IMR-90 (cell line): ENCODE results near the gene PCBP3. TPM values are rescaled to one million over a fixed set of nuclear protein-coding genes. Genes with fewer than 3 reads are reported as not detected.

Experiments used
- ATAC-seq: fragments of 200-7000 bp; cut with Tn5 transposase; 2 replicates; pipeline ENCODE4 v1.9.1; 2020; ENCODE audit warnings: low read depth, mild to moderate bottlenecking, moderate library complexity
- BruUV-seq: library from RNA; stranded (reverse); fragments of 400-500 nt; replicated peaks from 2 replicates; lab custom pipeline; 2021; lab: Mats Ljungman, UMichigan
- CTCF ChIA-PET: fragments of 300-600 bp; formaldehyde crosslinking; extraction: SDS; loops from one replicate; lab custom pipeline; 2021; ENCODE audit warnings: antibody characterized with exemption; lab: Yijun Ruan, JAX
- POLR2A ChIA-PET: fragments of 300-600 bp; sonication (Branson Sonifier 250); formaldehyde crosslinking; loops from one replicate; lab custom pipeline; 2022; ENCODE audit warnings: antibody characterized with exemption; ENCODE audit not compliant: unreplicated experiment; lab: Charles Lee
- DNase-seq: peaks from one replicate; pipeline ENCODE4 v3.0.0; 2013
- H2AFZ ChIP-seq: replicated peaks from 2 replicates; pipeline ENCODE3; 2013; ENCODE audit warnings: low read length, mild to moderate bottlenecking; ENCODE audit not compliant: poor library complexity
- H2AK5ac ChIP-seq: 2 replicates; pipeline ENCODE4 v1.6.1; 2013; ENCODE audit warnings: low read depth, low read length, inconsistent platforms
- H2AK9ac ChIP-seq: replicated peaks from 2 replicates; pipeline ENCODE3; 2013; ENCODE audit warnings: mild to moderate bottlenecking, low read depth, low read length, moderate library complexity; ENCODE audit not compliant: poor library complexity
- H2BK120ac ChIP-seq: 2 replicates; pipeline ENCODE4 v1.6.1; 2013; ENCODE audit warnings: low read depth, low read length, inconsistent platforms
- H2BK15ac ChIP-seq: 3 replicates; pipeline ENCODE4 v1.6.1; 2013; ENCODE audit warnings: low read depth, low read length, inconsistent platforms
- H2BK20ac ChIP-seq: 2 replicates; pipeline ENCODE4 v1.6.1; 2013; ENCODE audit warnings: low read depth, mild to moderate bottlenecking, inconsistent platforms, low read length, moderate library complexity
- H2BK5ac ChIP-seq: 2 replicates; pipeline ENCODE4 v1.6.1; 2013; ENCODE audit warnings: mild to moderate bottlenecking, low read depth, low read length, inconsistent platforms; ENCODE audit not compliant: poor library complexity, severe bottlenecking
- H3K14ac ChIP-seq: replicated peaks from 2 replicates; pipeline ENCODE4 v1.6.1; 2013; ENCODE audit warnings: low read depth, low read length, inconsistent platforms
- H3K18ac ChIP-seq: 2 replicates; pipeline ENCODE4 v1.6.1; 2013; ENCODE audit warnings: low read depth, low read length, control low read depth
- H3K23ac ChIP-seq: 2 replicates; pipeline ENCODE4 v1.6.1; 2013; ENCODE audit warnings: low read depth, low read length, inconsistent platforms
- H3K27ac ChIP-seq: 2 replicates; pipeline ENCODE4 v1.5.1; 2013; ENCODE audit warnings: mild to moderate bottlenecking, control low read depth, low read length; ENCODE audit not compliant: insufficient read depth
- H3K27me3 ChIP-seq: 2 replicates; pipeline ENCODE4 v1.6.1; 2013; ENCODE audit warnings: low read length; ENCODE audit not compliant: control insufficient read depth, insufficient read depth
- H3K36me3 ChIP-seq: 2 replicates; pipeline ENCODE4 v1.6.1; 2013; ENCODE audit warnings: low read length, mixed read lengths; ENCODE audit not compliant: control insufficient read depth, insufficient read depth
- H3K4ac ChIP-seq: 2 replicates; pipeline ENCODE4 v1.6.1; 2013; ENCODE audit warnings: low read depth, low read length, inconsistent platforms
- H3K4me1 ChIP-seq: 2 replicates; pipeline ENCODE4 v1.6.1; 2013; ENCODE audit warnings: low read length, mixed read lengths; ENCODE audit not compliant: control insufficient read depth, insufficient read depth
- H3K4me2 ChIP-seq: 2 replicates; pipeline ENCODE4 v1.6.1; 2013; ENCODE audit warnings: low read depth, mild to moderate bottlenecking, control low read depth, low read length, moderate library complexity
- H3K4me3 ChIP-seq: 2 replicates; pipeline ENCODE4 v1.5.1; 2013; ENCODE audit warnings: low read depth, mild to moderate bottlenecking, control low read depth, low read length, moderate library complexity; ENCODE audit not compliant: insufficient read depth
- H3K56ac ChIP-seq: 2 replicates; pipeline ENCODE4 v1.6.1; 2013; ENCODE audit warnings: low read length, inconsistent platforms; ENCODE audit not compliant: insufficient read depth; ENCODE audit errors: extremely low read depth
- H3K79me1 ChIP-seq, 2 experiments: 2 replicates each; pipeline ENCODE4 v1.6.1; 2013; ENCODE audit warnings: low read length in 2 of 2, inconsistent platforms in 1 of 2, low read depth in 1 of 2
- H3K9ac ChIP-seq: 2 replicates; pipeline ENCODE4 v1.6.1; 2013; ENCODE audit warnings: low read depth, low read length, control low read depth
- H3K9me1 ChIP-seq: 2 replicates; pipeline ENCODE4 v1.6.1; 2013; ENCODE audit warnings: low read length, inconsistent platforms; ENCODE audit not compliant: insufficient read depth
- H3K9me3 ChIP-seq: 2 replicates; pipeline ENCODE4 v1.6.1; 2013; ENCODE audit warnings: low read length; ENCODE audit not compliant: control insufficient read depth, insufficient read depth
- H4K20me1 ChIP-seq: 2 replicates; pipeline ENCODE4 v1.6.1; 2013; ENCODE audit warnings: low read length, inconsistent platforms; ENCODE audit not compliant: insufficient read depth
- H4K5ac ChIP-seq: 2 replicates; pipeline ENCODE4 v1.6.1; 2013; ENCODE audit warnings: mild to moderate bottlenecking, low read depth, low read length, control low read depth
- H4K8ac ChIP-seq, 2 experiments: 2 replicates each; pipeline ENCODE4 v1.6.1; 2013; ENCODE audit warnings: low read depth in 2 of 2, low read length in 2 of 2, control low read depth in 1 of 2, inconsistent platforms in 1 of 2
- H4K91ac ChIP-seq: 2 replicates; pipeline ENCODE4 v1.6.1; 2013; ENCODE audit warnings: low read depth, low read length, inconsistent platforms; ENCODE audit not compliant: insufficient read depth
- BHLHE40 ChIP-seq: fragments of 150-350 bp; IDR thresholded peaks from 2 replicates; pipeline ENCODE4 v1.6.1; 2016; ENCODE audit warnings: mild to moderate bottlenecking, low read depth, low read length
- CEBPB ChIP-seq: IDR thresholded peaks from 2 replicates; pipeline ENCODE4 v1.6.1; 2012; ENCODE audit warnings: low read depth, low read length, improper control_type of control experiment
- CHD1 ChIP-seq: IDR thresholded peaks from 2 replicates; pipeline ENCODE4 v1.6.1; 2012; ENCODE audit warnings: low read depth, low read length, improper control_type of control experiment
- CTCF ChIP-seq: conservative IDR thresholded peaks from 2 replicates; pipeline ENCODE4 v1.5.1; 2012; ENCODE audit warnings: mild to moderate bottlenecking, low read depth, low read length, improper control_type of control experiment
- FOS ChIP-seq: fragments of 150-350 bp; IDR thresholded peaks from 2 replicates; pipeline ENCODE4 v1.6.1; 2016; ENCODE audit warnings: low read depth, low read length
- MAFK ChIP-seq: IDR thresholded peaks from 2 replicates; pipeline ENCODE4 v1.6.1; 2012; ENCODE audit warnings: low read depth, low read length, improper control_type of control experiment
- MAZ ChIP-seq: IDR thresholded peaks from 2 replicates; pipeline ENCODE4 v1.6.1; 2012; ENCODE audit warnings: low read depth, mild to moderate bottlenecking, low read length, improper control_type of control experiment, moderate library complexity, borderline replicate concordance
- NFE2L2 ChIP-seq: fragments of 150-350 bp; IDR thresholded peaks from 2 replicates; pipeline ENCODE4 v1.6.1; 2016; ENCODE audit warnings: low read depth, mild to moderate bottlenecking, low read length
- RAD21 ChIP-seq: IDR thresholded peaks from 2 replicates; pipeline ENCODE4 v1.6.1; 2012; ENCODE audit warnings: low read length, improper control_type of control experiment
- RFX5 ChIP-seq: IDR thresholded peaks from 2 replicates; pipeline ENCODE4 v1.8.0; 2012; ENCODE audit warnings: low read depth, mild to moderate bottlenecking, low read length, moderate library complexity
- SMC3 ChIP-seq: fragments of 150-350 bp; IDR thresholded peaks from 2 replicates; pipeline ENCODE4 v1.6.1; 2016; ENCODE audit warnings: low read depth, mild to moderate bottlenecking, antibody characterized with exemption, low read length, moderate library complexity
- WGBS, 2 experiments: methylation state at CpG; one replicate each; pipeline versions ENCODE4 v1.1.5 to v1.1.7; 2013; ENCODE audit warnings: missing lambda C conversion rate in 2 of 2; ENCODE audit not compliant: insufficient read length in 1 of 2; ENCODE audit errors: extremely low coverage in 2 of 2; 5-methylcytosine and 5-hydroxymethylcytosine counted together
- dilution Hi-C: fragments of 300-500 bp; cut with HindIII; formaldehyde crosslinking; loops from one replicate; pipeline ENCODE4 v1.14.3; 2018; ENCODE audit warnings: low sequenced_read_pairs; ENCODE audit not compliant: unreplicated experiment
- in situ Hi-C: fragments of 300-500 bp; cut with MboI; formaldehyde crosslinking; loops from 3 replicates; pipeline ENCODE4 v1.14.3; 2019; ENCODE audit warnings: low sequenced_read_pairs, inconsistent platforms, mixed read lengths
- intact Hi-C: fragments of 100-400 bp; cut with micrococcal nuclease; formaldehyde crosslinking; loops from 2 replicates; pipeline ENCODE4 v1.10.0; 2022
- polyA plus RNA-seq, 3 experiments: library from polyadenylated mRNA; depleted of rRNA; stranded (reverse); fragments of >200 nt; gene quantifications; 2 replicates each; pipeline ENCODE4 v1.2.3, GENCODE V29; 2012; ENCODE audit warnings: low replicate concordance in 1 of 3
- total RNA-seq: library from RNA; depleted of rRNA; stranded (reverse); fragments of >200 nt; gene quantifications from 2 replicates; pipeline ENCODE4 v1.2.3, GENCODE V29; 2012
- TF ChIP-seq, protein P1 (sequence below): fragments of 150-350 bp; IDR thresholded peaks from 2 replicates; pipeline ENCODE4 v1.6.1; 2016; ENCODE audit warnings: low read depth, mild to moderate bottlenecking, low read length, moderate library complexity, borderline replicate concordance
- TF ChIP-seq, protein P2 (sequence below): fragments of 150-350 bp; IDR thresholded peaks from 2 replicates; pipeline ENCODE4 v1.6.1; 2017; ENCODE audit warnings: mild to moderate bottlenecking, antibody characterized with exemption, low read length, low read depth

Gene PCBP3
- total and polyA plus RNA-seq, 2 of the 4 experiments (the other 2 are of a cell fraction), result 2.9 to 3.9 TPM

GRCh38 chr21:45852886-45853400 is 209.4 kb downstream of the PCBP3 start:
- H3K56ac ChIP-seq, result no peak overlapping the region
- H3K4ac ChIP-seq, result no peak overlapping the region
- no peak overlapping the region for H3K14ac ChIP-seq
- no peak overlapping the region for H2BK15ac ChIP-seq
- H4K91ac ChIP-seq, result no peak overlapping the region
- 82% methylated on average over 4 of the region's 12 CpGs; no CpG with 5 or more reads in 1 of the 2 experiments for WGBS, 2 experiments
- no peak overlapping the region for H3K4me3 ChIP-seq
- dilution Hi-C loops (no loop called here), intact Hi-C loops (no loop called here), in situ Hi-C loops (no loop called here)
- no peak overlapping the region for H2AFZ ChIP-seq
- no peaks in the 10 kb centered on the region for H4K20me1 ChIP-seq
- ChIA-PET POLR2A (no interaction called here), CTCF (no interaction called here)
- H4K8ac ChIP-seq, result no peak overlapping the region
- TF ChIP-seq MAZ (no peak), CTCF (no peak), BHLHE40 (no peak), CEBPB (no peak), RFX5 (no peak), SMC3 (no peak), MAFK (no peak), NFE2L2 (no peak), FOS (no peak), RAD21 (no peak), CHD1 (no peak)
- TF ChIP-seq, protein P1, sequence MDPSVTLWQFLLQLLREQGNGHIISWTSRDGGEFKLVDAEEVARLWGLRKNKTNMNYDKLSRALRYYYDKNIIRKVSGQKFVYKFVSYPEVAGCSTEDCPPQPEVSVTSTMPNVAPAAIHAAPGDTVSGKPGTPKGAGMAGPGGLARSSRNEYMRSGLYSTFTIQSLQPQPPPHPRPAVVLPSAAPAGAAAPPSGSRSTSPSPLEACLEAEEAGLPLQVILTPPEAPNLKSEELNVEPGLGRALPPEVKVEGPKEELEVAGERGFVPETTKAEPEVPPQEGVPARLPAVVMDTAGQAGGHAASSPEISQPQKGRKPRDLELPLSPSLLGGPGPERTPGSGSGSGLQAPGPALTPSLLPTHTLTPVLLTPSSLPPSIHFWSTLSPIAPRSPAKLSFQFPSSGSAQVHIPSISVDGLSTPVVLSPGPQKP, result no peak
- TF ChIP-seq, protein P2, sequence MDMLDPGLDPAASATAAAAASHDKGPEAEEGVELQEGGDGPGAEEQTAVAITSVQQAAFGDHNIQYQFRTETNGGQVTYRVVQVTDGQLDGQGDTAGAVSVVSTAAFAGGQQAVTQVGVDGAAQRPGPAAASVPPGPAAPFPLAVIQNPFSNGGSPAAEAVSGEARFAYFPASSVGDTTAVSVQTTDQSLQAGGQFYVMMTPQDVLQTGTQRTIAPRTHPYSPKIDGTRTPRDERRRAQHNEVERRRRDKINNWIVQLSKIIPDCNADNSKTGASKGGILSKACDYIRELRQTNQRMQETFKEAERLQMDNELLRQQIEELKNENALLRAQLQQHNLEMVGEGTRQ, result no peak
- H3K79me1 ChIP-seq, result no peaks in the 10 kb centered on the region
- H3K9me1 ChIP-seq, result peaks cover 3% of the 10 kb centered on the region; the same call in 1 of the 2 replicates
- H3K9me3 ChIP-seq, result peaks cover 5% of the 10 kb centered on the region; the same call in 1 of the 2 replicates
- H3K4me1 ChIP-seq, result no peaks in the 10 kb centered on the region
- H3K36me3 ChIP-seq, result 0 out of 2 replicates have a peak, but pooled peaks cover 2% of the 10 kb centered on the region
- no peak overlapping the region for H2BK120ac ChIP-seq
- no TSS peak for BruUV-seq
- H4K5ac ChIP-seq, result no peak overlapping the region
- no peak overlapping the region for H3K18ac ChIP-seq
- H2BK5ac ChIP-seq, result no peak overlapping the region
- no peak overlapping the region for H3K27ac ChIP-seq
- H3K9ac ChIP-seq, result no peak overlapping the region
- no peak overlapping the region for H2BK20ac ChIP-seq
- no peak overlapping the region for H3K23ac ChIP-seq
- H3K27me3 ChIP-seq, result no peaks in the 10 kb centered on the region
- no peak overlapping the region for H2AK9ac ChIP-seq
- H2AK5ac ChIP-seq, result no peak overlapping the region
- ATAC-seq, result no peak
- DNase-seq, result no peak
- H3K4me2 ChIP-seq, result no peak overlapping the region
